ES-I3 (cell line): ENCODE results near the gene ZDHHC4.

Source experiments
- H3K36me3 ChIP-seq: 2 replicates; pipeline ENCODE4 v1.6.1; 2013; ENCODE audit warnings: mild to moderate bottlenecking, low read length, control low read depth, moderate library complexity; ENCODE audit not compliant: insufficient read depth
- H3K4me1 ChIP-seq: 2 replicates; pipeline ENCODE4 v1.6.1; 2013; ENCODE audit warnings: mild to moderate bottlenecking, control low read depth, low read length; ENCODE audit not compliant: insufficient read depth
- H3K9ac ChIP-seq: 2 replicates; pipeline ENCODE4 v1.6.1; 2013; ENCODE audit warnings: low read depth, mild to moderate bottlenecking, low read length, moderate library complexity
- H3K9me3 ChIP-seq: 2 replicates; pipeline ENCODE4 v1.6.1; 2013; ENCODE audit warnings: mild to moderate bottlenecking, low read length, moderate library complexity; ENCODE audit not compliant: control insufficient read depth, insufficient read depth

Gene ZDHHC4

DNA sequence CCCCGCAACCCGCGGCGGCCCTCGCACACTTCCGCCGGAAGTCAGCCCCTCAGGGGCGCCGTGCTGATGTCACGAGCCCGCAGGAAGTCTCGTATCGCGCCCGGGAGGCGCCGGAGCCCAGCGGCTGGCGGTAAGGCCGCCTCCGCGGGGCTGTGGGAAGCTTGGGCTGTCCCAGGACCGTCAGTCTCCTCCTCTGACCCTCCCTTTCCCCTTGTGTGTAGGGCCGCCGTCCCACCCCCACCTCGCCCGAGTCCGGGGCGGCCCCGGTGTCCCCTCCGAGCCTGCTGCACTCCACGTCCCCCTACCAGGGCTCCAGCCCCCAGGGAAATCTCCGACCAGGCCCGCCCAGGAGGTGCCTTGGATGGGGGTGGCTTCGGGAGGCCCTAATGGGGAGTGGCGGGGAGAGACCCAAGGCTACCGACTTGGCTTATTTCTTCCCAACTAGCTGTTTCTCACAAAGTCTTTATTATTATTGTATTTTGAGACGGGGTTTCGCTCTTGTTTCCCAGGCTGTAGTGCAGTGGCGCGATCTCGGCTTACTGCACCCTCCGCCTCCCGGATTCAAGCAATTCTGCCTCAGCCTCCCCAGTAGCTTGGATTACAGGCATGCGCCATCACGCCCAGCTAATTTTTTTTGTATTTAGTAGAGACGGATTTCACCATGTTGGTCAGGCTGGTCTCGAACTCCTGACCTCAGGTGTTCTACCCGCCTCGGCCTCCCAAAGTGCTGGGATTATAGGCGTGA lies at the start of gene ZDHHC4:
Gene ZDHHC4 (plus strand): TSS at position 86 of the 745 bp plus-strand sequence. CDS start 3,108 bp downstream, outside the sequence.
- Histone ChIP-seq H3K9me3 (no peaks in the 10 kb centered on the region), H3K9ac (peak within 1 kb of the TSS; percentile 52), H3K36me3 (peaks cover 8% of the 10 kb centered on the region), H3K4me1 (no peaks in the 10 kb centered on the region)

DNA sequence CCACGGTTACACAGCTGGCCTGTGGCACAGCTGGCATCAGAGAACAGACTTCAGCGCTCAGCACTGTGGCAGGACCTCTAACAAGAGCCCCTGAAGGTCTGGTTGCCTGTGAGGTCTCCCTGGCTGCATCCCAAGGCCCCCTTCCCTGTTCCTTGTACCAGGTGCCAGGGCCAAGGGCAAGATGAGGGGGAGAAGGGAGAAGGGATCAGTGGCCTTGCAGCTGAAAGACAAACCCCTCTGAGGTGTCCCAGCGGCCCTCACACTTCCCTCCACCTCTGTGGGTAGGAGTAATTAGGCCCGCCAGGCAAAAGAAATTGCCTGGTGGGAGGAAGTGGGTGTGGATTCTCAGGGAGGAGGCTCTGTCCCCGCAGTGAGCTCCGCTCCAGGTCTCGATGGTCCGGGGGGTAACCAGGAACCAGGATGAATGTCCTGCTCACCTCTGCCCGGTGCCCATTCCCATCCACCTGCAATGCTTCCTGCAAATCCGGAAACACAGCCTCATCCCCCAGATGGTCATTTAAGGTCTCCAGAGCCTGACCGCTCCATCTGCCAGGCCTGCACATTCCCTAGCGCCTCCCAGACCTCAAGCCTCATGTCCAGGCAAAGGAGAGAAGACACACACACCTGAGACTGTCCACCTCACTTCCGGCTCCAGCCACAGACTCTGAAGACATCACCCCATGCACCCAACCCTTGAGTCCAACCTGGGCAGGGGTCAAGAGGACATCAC lies 48.7 kb upstream of the ZDHHC4 start:
- Histone ChIP-seq H3K36me3 (no peaks in the 10 kb centered on the region), H3K4me1 (peaks cover 3% of the 10 kb centered on the region; the same call in 1 of the 2 replicates), H3K9me3 (no peaks in the 10 kb centered on the region), H3K9ac (no peak overlapping the region)

DNA sequence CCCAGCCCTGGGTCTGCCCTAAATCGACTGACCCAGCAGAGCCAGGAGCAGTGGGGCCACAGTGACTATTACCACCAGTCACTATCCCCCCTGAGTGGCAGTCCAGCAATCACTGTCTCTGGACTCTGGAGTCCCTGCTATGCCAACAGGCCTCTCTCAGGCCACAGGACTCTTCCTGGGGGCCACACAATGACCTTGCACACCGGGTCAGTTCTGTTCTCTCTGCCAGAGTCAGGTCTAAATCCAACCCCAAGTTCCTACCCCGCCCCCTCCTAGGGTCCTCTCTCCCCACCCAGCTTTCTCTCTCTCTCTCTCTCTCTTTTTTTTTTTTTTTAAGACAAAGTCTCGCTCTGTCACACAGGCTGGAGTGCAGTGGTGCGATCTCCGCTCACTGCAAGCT lies 47.6 kb upstream of the ZDHHC4 start:
- Histone ChIP-seq H3K9me3 (no peaks in the 10 kb centered on the region), H3K36me3 (no peaks in the 10 kb centered on the region), H3K4me1 (peaks cover 3% of the 10 kb centered on the region; the same call in 1 of the 2 replicates), H3K9ac (no peak overlapping the region)

DNA sequence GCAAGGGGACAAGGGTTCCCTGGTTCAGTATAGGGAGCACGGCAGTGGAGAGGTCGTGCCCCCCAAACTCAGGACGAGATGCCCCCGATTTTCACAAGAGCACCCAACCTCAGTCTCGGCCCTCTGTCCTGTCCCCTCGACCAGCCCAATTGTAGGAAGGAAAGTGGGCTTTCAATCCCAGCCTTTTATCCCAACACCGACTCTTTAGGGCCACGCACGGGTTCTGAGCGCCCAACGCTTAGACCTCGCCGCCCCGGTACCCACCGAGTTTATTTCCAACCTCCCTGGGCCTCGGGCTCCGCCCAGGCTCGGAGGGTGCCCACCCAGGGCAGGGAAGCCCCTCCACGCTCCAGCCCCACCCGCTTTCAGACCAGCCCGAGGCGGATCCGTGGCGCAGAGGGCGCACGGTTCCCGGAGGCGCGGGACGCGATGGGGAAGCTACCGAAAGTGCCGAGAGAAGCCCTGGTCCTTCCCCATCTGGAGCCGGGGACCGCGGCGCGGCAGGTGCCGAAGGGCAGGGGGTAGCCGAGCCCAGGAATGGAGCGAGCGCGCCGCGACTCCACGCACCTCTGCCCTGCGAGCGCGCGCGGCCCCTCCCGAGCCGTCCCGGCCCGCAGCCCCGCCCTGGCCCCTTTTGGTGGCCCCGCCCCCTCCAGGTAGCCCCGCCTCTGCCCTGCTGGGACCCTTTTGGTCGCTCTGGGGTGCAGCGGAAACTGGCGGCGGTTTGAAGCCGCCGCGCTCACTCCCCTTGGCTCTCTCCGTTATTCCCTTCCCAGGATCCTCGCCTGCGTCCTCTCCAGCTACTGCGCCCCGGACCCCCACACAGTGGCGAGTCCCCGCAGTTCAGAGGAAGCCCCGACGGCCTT lies 46.4 kb upstream of the ZDHHC4 start:
- Histone ChIP-seq H3K9ac (peak overlapping the region; percentile 85), H3K9me3 (no peaks in the 10 kb centered on the region)

DNA sequence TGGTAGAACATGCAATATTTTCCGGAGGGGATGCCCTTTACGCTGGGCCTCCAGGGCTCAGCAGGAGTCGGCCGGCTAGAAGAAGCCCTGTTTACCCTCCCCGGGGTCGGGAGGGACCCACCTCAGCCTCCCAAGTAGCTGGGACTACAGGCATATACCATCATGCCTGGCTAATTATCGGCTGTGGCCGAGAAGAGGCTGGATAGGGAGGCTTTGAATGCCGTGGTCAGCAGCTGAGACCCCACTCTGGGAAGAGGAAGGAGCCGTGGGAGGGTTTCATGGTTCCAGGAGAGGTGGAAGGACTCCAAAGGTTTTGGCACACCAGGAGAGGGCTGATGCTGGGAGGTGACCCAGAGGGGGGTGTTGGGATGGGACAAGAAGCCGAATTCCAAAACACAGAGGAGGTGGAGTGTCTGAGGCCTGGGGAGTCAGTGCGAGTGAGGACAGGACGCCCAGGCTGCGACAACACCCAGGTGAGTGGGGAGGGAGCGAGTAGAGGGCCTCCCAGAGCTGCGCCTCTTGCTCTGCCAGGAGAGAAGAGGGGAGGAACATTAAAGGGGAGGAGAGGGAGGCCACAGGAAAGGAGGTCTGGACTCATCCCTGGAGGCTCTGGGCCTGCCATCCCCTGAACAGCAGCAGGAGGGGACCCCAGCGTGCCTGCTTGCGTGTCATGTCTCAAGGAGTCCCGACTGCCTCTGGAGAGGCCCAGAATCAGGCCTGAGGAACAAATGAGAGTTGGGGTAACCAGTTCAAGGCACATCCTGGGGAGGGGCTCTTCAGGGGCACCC lies 45.6 kb upstream of the ZDHHC4 start:
- no peaks in the 10 kb centered on the region for H3K9me3 ChIP-seq
- H3K36me3 ChIP-seq: no peaks in the 10 kb centered on the region
- H3K9ac ChIP-seq: peak overlapping the region; percentile 85
- peaks cover 3% of the 10 kb centered on the region; the same call in 1 of the 2 replicates for H3K4me1 ChIP-seq

More for the DNA sequence above, 46.4 kb upstream of the ZDHHC4 start:
- no peaks in the 10 kb centered on the region for H3K36me3 ChIP-seq
- peaks cover 3% of the 10 kb centered on the region; the same call in 1 of the 2 replicates for H3K4me1 ChIP-seq

DNA sequence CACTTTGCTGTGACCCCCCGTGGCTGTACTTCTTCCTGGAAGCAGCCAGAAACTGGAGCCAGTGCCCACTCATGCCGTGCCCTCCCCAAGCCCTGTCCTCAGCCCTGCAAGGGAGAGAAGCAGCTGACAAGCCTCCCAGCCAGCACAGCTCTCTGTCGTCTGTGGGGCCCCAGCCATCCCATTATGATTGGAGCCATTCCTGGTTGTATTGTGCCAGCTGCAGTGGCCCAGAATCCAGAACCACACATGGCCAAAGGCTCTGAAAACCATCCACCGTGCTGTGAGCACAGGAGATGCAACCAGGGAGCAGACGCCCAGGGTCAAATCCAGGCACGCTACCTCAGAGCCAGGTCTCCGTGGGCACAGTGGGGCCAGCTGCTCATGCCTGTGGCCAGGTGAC lies 44.7 kb upstream of the ZDHHC4 start:
- Histone ChIP-seq H3K9ac (no peak overlapping the region), H3K4me1 (peaks cover 3% of the 10 kb centered on the region; the same call in 1 of the 2 replicates), H3K9me3 (no peaks in the 10 kb centered on the region), H3K36me3 (no peaks in the 10 kb centered on the region)

DNA sequence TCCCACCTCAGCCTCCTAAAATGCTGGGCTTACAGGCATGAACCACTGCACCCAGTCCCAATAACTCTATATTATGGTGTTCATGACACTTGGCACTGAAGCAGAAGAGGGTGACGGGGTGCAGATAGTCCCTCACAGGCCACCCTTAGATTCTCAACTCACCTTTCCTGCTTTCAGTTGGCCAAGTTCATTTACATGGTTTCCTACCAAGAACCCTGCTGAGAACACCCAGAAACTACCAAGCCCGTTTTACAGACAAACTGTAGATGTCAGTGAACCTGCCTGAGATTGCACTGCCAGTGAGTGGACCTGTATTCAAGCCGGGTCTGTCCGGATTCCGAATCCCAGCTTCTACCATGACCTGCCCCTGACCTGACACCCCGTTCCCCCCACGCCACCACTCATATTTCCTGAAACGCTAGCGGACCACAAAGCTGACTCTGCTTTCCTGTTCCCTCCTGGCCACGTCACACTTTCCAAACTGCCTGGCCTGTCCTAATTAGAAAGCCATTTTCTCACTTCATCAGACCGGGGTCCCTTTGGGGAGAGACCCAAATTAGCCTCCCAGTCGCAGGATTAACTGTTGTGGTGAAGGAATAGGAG lies 43.3 kb upstream of the ZDHHC4 start:
- Histone ChIP-seq H3K9me3 (no peaks in the 10 kb centered on the region), H3K36me3 (no peaks in the 10 kb centered on the region), H3K9ac (no peak overlapping the region), H3K4me1 (peaks cover 3% of the 10 kb centered on the region; the same call in 1 of the 2 replicates)

DNA sequence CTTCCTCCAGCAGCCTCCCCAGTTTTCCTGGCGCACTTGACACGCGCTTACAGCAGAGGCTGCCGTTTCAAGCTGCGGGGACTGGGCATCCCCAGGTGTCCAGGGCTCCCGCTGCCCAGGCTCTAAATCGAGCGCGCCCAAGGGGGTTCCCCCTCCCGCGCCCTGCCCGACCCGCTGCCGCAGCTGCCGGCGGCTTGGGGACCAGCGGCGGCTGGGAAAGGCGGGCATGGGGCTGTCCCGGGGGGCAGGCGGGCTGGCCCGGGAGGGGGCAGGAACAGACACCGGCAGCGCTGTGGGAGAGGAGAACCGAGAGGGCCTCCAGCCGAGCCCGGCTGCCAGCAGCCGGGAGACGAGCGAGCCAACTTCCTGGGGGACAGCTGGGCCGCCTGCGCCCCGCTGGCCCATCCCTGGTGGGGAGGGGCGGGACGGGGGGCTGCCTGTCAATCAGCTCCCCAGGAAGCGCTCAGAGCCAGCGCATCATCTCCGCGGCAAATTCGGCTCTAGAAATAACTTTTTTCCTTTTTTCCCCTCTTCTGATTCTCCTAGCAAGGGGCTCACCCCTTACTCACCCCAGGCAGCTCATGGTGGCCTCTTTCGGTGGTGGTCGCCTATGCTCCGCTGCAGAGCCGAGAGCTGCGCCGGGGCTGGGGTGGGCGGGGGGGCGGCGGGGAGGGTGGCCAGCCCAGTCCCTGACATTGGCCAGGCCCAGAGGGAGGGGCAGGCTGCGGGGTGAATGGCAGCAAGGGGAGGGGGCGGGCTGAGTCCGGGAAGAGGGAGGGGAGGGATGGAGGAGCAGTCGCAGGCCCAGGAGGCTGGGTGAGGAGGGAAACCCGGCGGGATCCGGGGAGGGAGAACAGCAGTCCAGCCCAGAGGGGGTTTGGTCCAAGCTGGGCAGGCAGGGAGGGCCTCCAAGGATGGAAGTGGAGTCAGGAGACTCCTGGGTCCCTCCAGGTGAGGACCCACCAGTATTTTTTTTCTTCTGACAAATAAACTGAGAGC lies 40.7 kb upstream of the ZDHHC4 start:
- H3K9me3 ChIP-seq: no peaks in the 10 kb centered on the region
- peak overlapping the region; percentile 57; the same call in 1 of the 2 replicates for H3K9ac ChIP-seq
- H3K4me1 ChIP-seq: no peaks in the 10 kb centered on the region; the same call in 1 of the 2 replicates
- H3K36me3 ChIP-seq: no peaks in the 10 kb centered on the region

DNA sequence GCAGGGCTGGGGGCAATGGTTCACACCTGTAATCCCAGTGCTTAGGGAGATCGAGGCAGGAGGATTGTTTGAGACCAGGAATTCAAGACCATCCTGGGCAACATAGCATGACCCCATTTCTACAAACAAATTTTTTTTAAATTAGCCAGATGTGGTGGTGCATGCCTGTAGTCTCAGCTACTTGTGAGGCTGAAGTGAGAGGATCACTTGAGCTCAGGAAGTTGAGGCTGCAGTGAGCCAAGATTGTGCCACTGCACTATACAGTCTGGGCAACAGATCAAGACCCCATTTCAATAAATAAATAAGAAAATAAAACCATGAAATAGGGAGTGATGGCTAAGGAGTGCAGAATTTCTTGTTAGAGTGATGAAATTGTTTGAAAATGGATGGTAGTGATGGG lies 34.9 kb upstream of the ZDHHC4 start:
- H3K9me3 ChIP-seq: no peaks in the 10 kb centered on the region
- no peaks in the 10 kb centered on the region for H3K36me3 ChIP-seq
- no peak overlapping the region for H3K9ac ChIP-seq
- H3K4me1 ChIP-seq: no peaks in the 10 kb centered on the region

DNA sequence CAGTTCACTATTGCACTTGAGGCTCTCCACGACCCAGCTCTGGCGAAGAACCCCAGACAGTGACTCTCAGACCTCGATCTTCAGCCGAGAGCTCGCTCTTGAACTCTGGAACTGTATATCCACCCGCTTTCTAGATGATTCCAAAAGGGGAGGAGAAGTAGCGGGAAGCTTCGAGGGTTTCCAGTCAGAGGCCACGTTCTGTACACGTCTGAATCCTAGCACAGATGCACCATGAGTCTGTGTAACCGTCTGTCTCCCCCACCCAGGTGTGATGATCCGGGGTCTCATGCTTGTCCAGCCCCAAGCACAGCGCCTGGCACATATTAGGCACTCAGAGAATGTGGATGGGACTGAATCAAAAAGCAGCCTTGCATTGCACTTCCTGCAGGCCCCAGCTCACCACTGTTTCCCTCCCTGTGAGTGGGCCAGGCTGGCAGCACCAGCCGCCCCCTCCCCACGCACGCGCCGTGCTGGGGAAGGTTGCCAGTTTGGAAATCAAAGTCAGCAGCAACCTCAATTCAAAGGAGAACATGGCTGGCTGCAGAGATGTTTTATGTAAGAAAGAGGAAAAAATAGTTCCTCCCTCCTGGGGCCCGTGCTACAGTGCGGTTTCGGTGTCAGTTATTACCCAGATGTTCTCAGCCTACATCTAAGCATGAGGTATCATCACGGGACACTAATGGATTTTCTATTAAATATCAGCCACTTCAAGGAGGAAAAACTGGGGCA lies 31.7 kb upstream of the ZDHHC4 start:
- Histone ChIP-seq H3K4me1 (no peaks in the 10 kb centered on the region), H3K36me3 (no peaks in the 10 kb centered on the region), H3K9ac (no peak overlapping the region), H3K9me3 (no peaks in the 10 kb centered on the region)

DNA sequence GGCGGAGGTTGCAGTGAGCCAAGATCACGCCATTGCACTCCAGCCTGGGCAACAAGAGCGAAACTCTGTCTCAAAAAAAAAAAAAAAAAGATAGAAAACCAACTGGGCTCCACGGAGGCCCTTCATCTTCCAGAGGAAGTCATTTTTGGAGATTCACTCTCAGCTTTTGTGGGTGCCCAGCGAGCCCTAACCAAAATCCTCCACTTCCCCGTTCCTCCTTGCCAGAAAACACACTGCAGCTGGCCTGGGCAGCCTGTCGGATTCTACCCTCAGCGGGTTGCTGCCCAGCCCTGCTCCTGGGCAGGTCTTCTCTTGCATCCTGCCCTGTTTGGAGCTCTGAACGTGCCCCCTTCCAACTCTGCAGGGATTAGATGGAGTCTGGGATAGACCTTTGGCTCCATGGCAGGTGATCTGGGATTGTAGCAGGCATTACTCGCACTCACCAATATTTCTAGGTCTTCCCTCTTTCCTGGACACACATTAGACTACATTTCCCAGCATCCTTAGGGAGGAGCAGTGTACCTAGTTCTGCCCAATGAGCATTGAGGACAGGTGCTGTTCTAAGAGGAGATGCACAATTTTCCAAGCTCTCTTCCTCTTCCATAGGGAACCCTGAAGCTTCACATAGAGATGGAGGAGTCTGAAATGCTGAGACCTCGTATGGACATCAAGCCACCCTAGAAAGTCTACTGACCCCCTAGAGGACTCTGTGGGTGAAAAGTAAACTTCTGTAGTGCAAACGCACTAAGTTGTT lies 30.6 kb upstream of the ZDHHC4 start:
- Histone ChIP-seq H3K9me3 (no peaks in the 10 kb centered on the region), H3K4me1 (no peaks in the 10 kb centered on the region), H3K36me3 (no peaks in the 10 kb centered on the region), H3K9ac (no peak overlapping the region)
